H9 (cell line): ENCODE data around the gene WWC1. TPM values are rescaled to one million over a fixed set of nuclear protein-coding genes. Genes with fewer than 3 reads are reported as not detected.

ENCODE experiments used
- DNase-seq: peaks from one replicate; pipeline ENCODE4 v3.0.0-alpha.2; 2017
- H2AFZ ChIP-seq: one replicate; pipeline ENCODE4 v1.6.1; 2013; ENCODE audit warnings: mild to moderate bottlenecking, low read length, control low read depth, moderate library complexity
- H2AK5ac ChIP-seq: 2 replicates; pipeline ENCODE4 v1.6.1; 2013; ENCODE audit warnings: low read length, control low read depth, mixed read lengths; ENCODE audit not compliant: insufficient read length
- H2BK120ac ChIP-seq: one replicate; pipeline ENCODE4 v1.6.1; 2013; ENCODE audit warnings: low read depth, mild to moderate bottlenecking, low read length, control low read depth, inconsistent platforms; ENCODE audit not compliant: poor library complexity, severe bottlenecking
- H2BK12ac ChIP-seq: 2 replicates; pipeline ENCODE4 v1.6.1; 2013; ENCODE audit warnings: low read length, control low read depth, mixed read lengths, low read depth; ENCODE audit not compliant: insufficient read length
- H2BK15ac ChIP-seq: 2 replicates; pipeline ENCODE4 v1.6.1; 2013; ENCODE audit warnings: low read depth, low read length, control low read depth
- H2BK20ac ChIP-seq: one replicate; pipeline ENCODE4 v1.6.1; 2013; ENCODE audit warnings: low read depth, mild to moderate bottlenecking, low read length, control low read depth, inconsistent platforms; ENCODE audit not compliant: poor library complexity, severe bottlenecking
- H2BK5ac ChIP-seq: 2 replicates; pipeline ENCODE4 v1.6.1; 2013; ENCODE audit warnings: low read length, control low read depth, mixed read lengths; ENCODE audit not compliant: insufficient read length
- H3K14ac ChIP-seq: 2 replicates; pipeline ENCODE4 v1.6.1; 2013; ENCODE audit warnings: low read length, control low read depth; ENCODE audit not compliant: insufficient read depth
- H3K18ac ChIP-seq: 2 replicates; pipeline ENCODE4 v1.6.1; 2013; ENCODE audit warnings: low read depth, mild to moderate bottlenecking, mixed read lengths, low read length, control low read depth; ENCODE audit not compliant: insufficient read length
- H3K23ac ChIP-seq: 2 replicates; pipeline ENCODE4 v1.6.1; 2013; ENCODE audit warnings: low read length, control low read depth, mixed read lengths, low read depth; ENCODE audit not compliant: insufficient read length
- H3K23me2 ChIP-seq: 2 replicates; pipeline ENCODE4 v1.6.1; 2013; ENCODE audit warnings: low read depth, mild to moderate bottlenecking, mixed read lengths, low read length, control low read depth; ENCODE audit not compliant: insufficient read length, poor library complexity, severe bottlenecking
- H3K27ac ChIP-seq: 2 replicates; pipeline ENCODE4 v1.5.1; 2013; ENCODE audit warnings: low read length, control low read depth, mixed read lengths, low read depth; ENCODE audit not compliant: insufficient read length
- H3K27me3 ChIP-seq: 2 replicates; pipeline ENCODE4 v1.6.1; 2013; ENCODE audit warnings: low read length, control low read depth, inconsistent platforms; ENCODE audit not compliant: insufficient read depth
- H3K4ac ChIP-seq: 2 replicates; pipeline ENCODE4 v1.6.1; 2013; ENCODE audit warnings: low read depth, mild to moderate bottlenecking, control low read depth, inconsistent platforms, low read length, moderate library complexity
- H3K4me1 ChIP-seq: 2 replicates; pipeline ENCODE4 v1.6.1; 2013; ENCODE audit warnings: low read length, control low read depth, inconsistent platforms; ENCODE audit not compliant: insufficient read depth
- H3K4me2 ChIP-seq: 2 replicates; pipeline ENCODE4 v1.6.1; 2013; ENCODE audit warnings: low read length, control low read depth, mixed read lengths; ENCODE audit not compliant: insufficient read length, insufficient read depth
- H3K56ac ChIP-seq: 2 replicates; pipeline ENCODE4 v1.6.1; 2013; ENCODE audit warnings: low read depth, mild to moderate bottlenecking, mixed read lengths, low read length, control low read depth; ENCODE audit not compliant: insufficient read length
- H3K79me1 ChIP-seq: 2 replicates; pipeline ENCODE4 v1.6.1; 2013; ENCODE audit warnings: low read depth, mild to moderate bottlenecking, moderate library complexity, low read length, control low read depth, inconsistent platforms; ENCODE audit not compliant: insufficient read depth, poor library complexity, severe bottlenecking
- H3K79me2 ChIP-seq: 2 replicates; pipeline ENCODE4 v1.6.1; 2013; ENCODE audit warnings: low read length, control low read depth, inconsistent platforms; ENCODE audit not compliant: insufficient read depth
- H3K9ac ChIP-seq: 2 replicates; pipeline ENCODE4 v1.6.1; 2013; ENCODE audit warnings: low read length, control low read depth, mixed read lengths; ENCODE audit not compliant: insufficient read length; ENCODE audit errors: extremely low read depth
- H3K9me3 ChIP-seq: one replicate; pipeline ENCODE4 v1.6.1; 2013; ENCODE audit warnings: low read depth, low read length, inconsistent platforms; ENCODE audit not compliant: control insufficient read depth
- H3T11ph ChIP-seq: one replicate; pipeline ENCODE4 v1.6.1; 2013; ENCODE audit warnings: mild to moderate bottlenecking, low read length, control low read depth, inconsistent platforms
- H4K20me1 ChIP-seq: one replicate; pipeline ENCODE4 v1.6.1; 2013; ENCODE audit not compliant: control insufficient read depth, insufficient read length, insufficient read depth
- H4K5ac ChIP-seq: 2 replicates; pipeline ENCODE4 v1.6.1; 2013; ENCODE audit warnings: low read depth, mild to moderate bottlenecking, mixed read lengths, low read length, control low read depth; ENCODE audit not compliant: insufficient read length
- H4K8ac ChIP-seq: replicated peaks from 2 replicates; pipeline ENCODE4 v1.6.1; 2013; ENCODE audit warnings: low read length, control low read depth, mixed read lengths, low read depth; ENCODE audit not compliant: insufficient read length
- H4K91ac ChIP-seq: 2 replicates; pipeline ENCODE4 v1.6.1; 2013; ENCODE audit warnings: low read depth, mild to moderate bottlenecking, moderate library complexity, mixed read lengths, low read length, control low read depth; ENCODE audit not compliant: insufficient read length
- H3K27ac Mint-ChIP-seq, 3 experiments: 2 replicates in 2 of 3; 3 replicates in 1 of 3; pipeline ENCODE4 v1.8.0; 2020 to 2021; ENCODE audit warnings: mixed read lengths in 3 of 3, mild to moderate bottlenecking in 1 of 3, moderate library complexity in 1 of 3
- H3K27me3 Mint-ChIP-seq: 2 replicates; pipeline ENCODE4 v1.8.0; 2021; ENCODE audit warnings: low read depth, mild to moderate bottlenecking, moderate library complexity, mixed read lengths
- H3K36me3 Mint-ChIP-seq, 3 experiments: 2 replicates in 2 of 3; 3 replicates in 1 of 3; pipeline ENCODE4 v1.8.0; 2020 to 2021; ENCODE audit warnings: low read depth in 3 of 3, mixed read lengths in 3 of 3; ENCODE audit not compliant: insufficient read depth in 1 of 3
- H3K4me1 Mint-ChIP-seq, 2 experiments: 2 replicates each; pipeline ENCODE4 v1.8.0; 2020; ENCODE audit warnings: mixed read lengths in 2 of 2
- H3K4me3 Mint-ChIP-seq, 2 experiments: 2 replicates in 1 of 2; 3 replicates in 1 of 2; pipeline ENCODE4 v1.8.0; 2020 to 2021; ENCODE audit warnings: mild to moderate bottlenecking in 2 of 2, mixed read lengths in 2 of 2, moderate library complexity in 1 of 2
- H3K9me3 Mint-ChIP-seq, 2 experiments: 2 replicates in 1 of 2; 3 replicates in 1 of 2; pipeline ENCODE4 v1.8.0; 2020; ENCODE audit warnings: mild to moderate bottlenecking in 2 of 2, mixed read lengths in 2 of 2, moderate library complexity in 1 of 2
- WGBS: extraction: QIAGEN DNeasy Blood & Tissue Kit; methylation state at CpG from one replicate; pipeline ENCODE4 v1.1.7; 2013; ENCODE audit warnings: missing lambda C conversion rate, low lambda C conversion rate, mixed read lengths; ENCODE audit not compliant: insufficient read length; ENCODE audit errors: extremely low coverage; 5-methylcytosine and 5-hydroxymethylcytosine counted together
- total RNA-seq: library from RNA; stranded (reverse); gene quantifications from 2 replicates; pipeline ENCODE4 v1.2.1, GENCODE V29; 2021
- TF ChIP-seq, protein P1 (sequence below): fragments of 200-600 bp; sonication (generic); conservative IDR thresholded peaks from 3 replicates; pipeline ENCODE4 v1.8.0; 2021; ENCODE audit warnings: antibody characterized with exemption, mild to moderate bottlenecking

Gene WWC1
- total RNA-seq, 1 experiment from 2014 or later, result 28.2 TPM

DNA sequence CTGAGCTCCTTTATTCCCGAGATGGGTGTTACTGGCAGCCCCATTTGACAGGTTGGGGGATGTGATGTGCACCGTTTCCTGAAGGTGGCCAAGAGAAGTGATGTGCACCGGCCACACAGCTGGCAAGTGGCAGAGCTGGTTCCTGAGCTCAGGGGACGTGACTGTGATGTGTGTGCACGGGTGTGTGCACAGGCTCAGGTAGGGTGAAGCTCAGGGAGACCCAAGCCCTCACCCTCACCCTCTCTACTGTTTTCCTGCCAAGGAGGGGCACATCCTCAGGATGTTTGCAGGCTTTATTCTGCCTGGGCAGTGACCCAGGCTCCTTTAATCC is 56.6 kb downstream of the WWC1 start:
- no peaks in the 10 kb centered on the region for H3K79me2 ChIP-seq
- H3K79me1 ChIP-seq, result no peaks in the 10 kb centered on the region
- peaks cover 3 to 13% (median 6%) of the 10 kb centered on the region in 3 experiments for H3K36me3 Mint-ChIP-seq
- H3K56ac ChIP-seq, result no peak overlapping the region
- no peaks in the 10 kb centered on the region for H3K9me3 Mint-ChIP-seq
- no peak overlapping the region for H3K27ac ChIP-seq
- H2BK5ac ChIP-seq, result no peak overlapping the region
- H3K27me3 ChIP-seq, result no peaks in the 10 kb centered on the region
- no peak overlapping the region for H3K9ac ChIP-seq
- H3K27ac Mint-ChIP-seq, result peak overlapping the region in 2 of 3 experiments; percentile 31 to 52; a peak in 2 of 7 replicates
- no peak overlapping the region for H3K14ac ChIP-seq
- H4K5ac ChIP-seq, result no peak overlapping the region
- peaks cover 20% of the 10 kb centered on the region for H3K4me1 ChIP-seq
- TF ChIP-seq, protein P1, sequence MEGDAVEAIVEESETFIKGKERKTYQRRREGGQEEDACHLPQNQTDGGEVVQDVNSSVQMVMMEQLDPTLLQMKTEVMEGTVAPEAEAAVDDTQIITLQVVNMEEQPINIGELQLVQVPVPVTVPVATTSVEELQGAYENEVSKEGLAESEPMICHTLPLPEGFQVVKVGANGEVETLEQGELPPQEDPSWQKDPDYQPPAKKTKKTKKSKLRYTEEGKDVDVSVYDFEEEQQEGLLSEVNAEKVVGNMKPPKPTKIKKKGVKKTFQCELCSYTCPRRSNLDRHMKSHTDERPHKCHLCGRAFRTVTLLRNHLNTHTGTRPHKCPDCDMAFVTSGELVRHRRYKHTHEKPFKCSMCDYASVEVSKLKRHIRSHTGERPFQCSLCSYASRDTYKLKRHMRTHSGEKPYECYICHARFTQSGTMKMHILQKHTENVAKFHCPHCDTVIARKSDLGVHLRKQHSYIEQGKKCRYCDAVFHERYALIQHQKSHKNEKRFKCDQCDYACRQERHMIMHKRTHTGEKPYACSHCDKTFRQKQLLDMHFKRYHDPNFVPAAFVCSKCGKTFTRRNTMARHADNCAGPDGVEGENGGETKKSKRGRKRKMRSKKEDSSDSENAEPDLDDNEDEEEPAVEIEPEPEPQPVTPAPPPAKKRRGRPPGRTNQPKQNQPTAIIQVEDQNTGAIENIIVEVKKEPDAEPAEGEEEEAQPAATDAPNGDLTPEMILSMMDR, result no peak; the same call in 2 of the 3 replicates
- no peak overlapping the region for H3K18ac ChIP-seq
- H2AFZ ChIP-seq, result no peak overlapping the region
- no peak overlapping the region for H2BK12ac ChIP-seq
- no peak overlapping the region for H3K4me3 Mint-ChIP-seq
- H3K4ac ChIP-seq, result no peak overlapping the region
- H4K8ac ChIP-seq, result no peak overlapping the region
- no peak overlapping the region for H2BK15ac ChIP-seq
- no CpG with 5 or more reads among the region's 5 CpGs for WGBS
- no peaks in the 10 kb centered on the region for H3K9me3 ChIP-seq
- no peaks in the 10 kb centered on the region for H4K20me1 ChIP-seq
- H2AK5ac ChIP-seq, result no peak overlapping the region
- peaks cover 57 to 60% of the 10 kb centered on the region in 2 experiments for H3K4me1 Mint-ChIP-seq
- no peak overlapping the region for H4K91ac ChIP-seq
- no peaks in the 10 kb centered on the region for H3K27me3 Mint-ChIP-seq
- DNase-seq, result peak; percentile 29
- H3K23ac ChIP-seq, result no peak overlapping the region
- no peaks in the 10 kb centered on the region for H3K23me2 ChIP-seq
- no peak overlapping the region for H3T11ph ChIP-seq
- no peak overlapping the region for H3K4me2 ChIP-seq
- H2BK20ac ChIP-seq, result no peak overlapping the region
- H2BK120ac ChIP-seq, result no peak overlapping the region
